ENCODE results near the gene TOP3B.

The TOP3B gene

DNA sequence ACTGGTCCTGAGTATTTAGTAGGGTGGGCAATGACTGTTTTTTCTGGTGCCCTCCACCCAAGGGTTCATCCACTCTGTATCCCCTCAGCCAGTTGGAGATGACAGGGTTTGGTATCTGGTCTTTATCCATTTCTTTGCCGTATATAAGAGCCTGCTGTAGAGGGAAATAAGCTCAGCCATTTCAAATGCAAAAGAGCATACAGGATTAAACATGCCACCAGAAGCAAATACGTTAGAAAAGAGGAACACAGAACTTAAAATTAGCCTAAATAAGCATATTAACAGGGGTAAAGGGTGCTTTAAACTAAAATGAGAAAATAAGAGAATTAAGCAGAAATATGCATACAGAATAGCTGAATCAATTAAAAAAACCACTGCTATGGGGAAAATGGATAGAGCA is 27.8 kb upstream of the TOP3B start:
- no peak for DNase-seq (ENCODE audit: low read depth)

DNA sequence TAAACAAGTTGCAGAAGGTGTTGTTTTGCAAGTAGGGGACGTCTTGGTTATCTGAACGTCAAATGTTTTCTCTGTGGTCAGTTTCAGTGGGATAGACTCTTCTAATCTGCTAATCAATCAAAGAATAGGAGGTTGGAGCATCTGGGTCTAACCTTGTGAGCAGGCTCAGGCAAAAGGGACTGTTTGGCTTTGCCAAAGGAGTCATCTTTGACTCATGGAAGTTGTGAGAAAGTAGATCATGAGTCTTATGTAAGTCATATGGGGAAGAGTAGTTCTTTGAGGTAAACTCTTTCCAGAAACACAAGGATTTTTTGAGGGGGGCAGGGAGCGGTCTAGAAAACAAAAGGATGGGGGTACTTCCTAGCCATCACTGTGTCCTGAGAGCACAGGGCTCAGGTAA is 27.1 kb upstream of the TOP3B start:
- no peak for DNase-seq (ENCODE audit: low read depth)

DNA sequence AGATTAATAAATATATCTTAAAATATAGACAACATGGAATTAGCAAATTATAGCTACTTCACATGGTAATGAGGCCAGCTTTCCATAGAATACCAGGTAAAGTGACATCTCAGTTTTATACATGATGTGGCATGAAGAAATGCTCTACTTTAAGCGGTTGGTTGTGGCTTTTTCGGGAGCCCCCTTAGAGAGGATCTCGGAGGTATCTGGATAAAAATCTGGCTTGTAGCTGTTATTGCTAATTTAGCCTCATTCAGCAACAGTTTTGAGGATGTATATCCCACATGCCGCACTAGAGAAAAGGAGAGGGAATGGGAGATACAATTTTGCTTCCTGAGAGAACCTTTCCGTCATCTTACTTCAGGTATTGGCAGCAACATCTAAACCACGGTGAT is 24.0 kb upstream of the TOP3B start:
- DNase-seq (ENCODE audit: low read depth): no peak

DNA sequence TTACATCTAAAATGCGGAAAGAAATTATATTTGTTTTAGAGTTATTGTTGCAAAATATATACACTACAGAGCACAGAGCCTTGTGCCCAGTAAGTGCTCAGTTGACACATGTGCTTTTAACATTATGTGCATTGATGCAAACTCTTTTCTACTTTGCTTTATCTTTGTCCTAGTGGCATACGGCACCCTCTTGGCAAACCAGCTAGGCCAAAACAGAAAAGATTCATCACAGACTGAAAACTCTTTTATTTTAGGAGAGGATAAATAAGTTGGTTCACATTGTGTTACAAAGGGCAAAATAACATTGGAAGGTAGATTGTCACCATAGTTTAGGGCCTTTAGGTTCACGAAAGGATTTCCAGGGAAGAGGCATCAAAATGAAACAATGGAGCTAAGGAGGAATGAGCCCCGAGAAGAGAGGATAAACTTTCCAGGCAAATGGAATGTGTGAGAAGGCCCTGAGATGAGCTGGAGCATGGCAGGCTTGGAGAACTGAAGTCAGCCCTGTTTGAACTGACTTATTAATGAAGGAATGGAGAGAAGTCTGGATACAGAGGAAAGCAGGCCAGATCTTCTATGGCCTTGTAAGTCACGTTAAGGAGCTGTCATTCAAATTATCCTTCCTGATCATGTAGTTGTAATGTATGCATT is 23.5 kb upstream of the TOP3B start:
- no peak for DNase-seq (ENCODE audit: low read depth)

DNA sequence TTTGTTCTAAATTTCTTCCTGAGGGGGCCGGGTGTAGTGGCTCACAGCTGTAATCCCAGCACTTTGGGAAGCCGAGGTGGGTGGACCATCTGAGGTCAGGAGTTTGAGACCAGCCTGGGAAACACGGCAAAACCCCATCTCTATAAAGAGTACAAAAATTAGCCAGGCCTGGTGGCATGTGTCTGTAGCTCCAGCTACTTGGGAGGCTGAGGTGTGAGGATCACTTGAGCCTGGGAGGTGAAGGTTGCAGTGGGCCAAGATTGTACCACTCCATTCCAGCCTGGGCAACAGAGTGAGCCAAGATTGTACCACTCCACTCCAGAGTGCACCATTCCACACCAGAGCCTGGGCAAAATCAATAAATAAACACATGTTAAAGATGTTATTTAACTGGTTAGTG is 20.6 kb upstream of the TOP3B start:
- no peak for DNase-seq (ENCODE audit: low read depth)

DNA sequence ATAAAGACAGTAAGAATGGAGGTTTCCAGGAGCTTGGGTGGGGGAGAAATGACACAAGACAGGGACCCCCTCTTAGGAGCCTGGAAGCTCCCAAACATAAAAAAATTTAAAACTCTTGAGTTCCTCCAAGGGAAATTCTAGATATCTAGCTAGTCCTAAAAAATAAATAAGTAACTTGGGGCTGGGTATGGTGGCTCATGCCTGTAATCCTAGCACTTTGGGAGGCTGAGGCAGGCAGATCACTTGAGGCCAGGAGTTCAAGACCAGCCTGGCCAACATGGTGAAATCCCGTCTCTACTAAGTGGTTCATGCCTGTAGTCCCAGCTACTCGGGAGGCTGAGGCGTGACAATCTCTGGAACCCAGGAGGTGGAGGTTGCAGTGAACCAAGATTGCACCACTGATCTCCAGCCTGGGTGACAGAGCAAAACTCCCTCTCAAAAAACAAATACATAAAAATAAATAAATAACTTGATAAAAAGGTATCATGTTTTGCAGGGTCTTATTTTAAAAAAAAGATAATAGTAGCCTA is 20.0 kb upstream of the TOP3B start:
- DNase-seq (ENCODE audit: low read depth): no peak

DNA sequence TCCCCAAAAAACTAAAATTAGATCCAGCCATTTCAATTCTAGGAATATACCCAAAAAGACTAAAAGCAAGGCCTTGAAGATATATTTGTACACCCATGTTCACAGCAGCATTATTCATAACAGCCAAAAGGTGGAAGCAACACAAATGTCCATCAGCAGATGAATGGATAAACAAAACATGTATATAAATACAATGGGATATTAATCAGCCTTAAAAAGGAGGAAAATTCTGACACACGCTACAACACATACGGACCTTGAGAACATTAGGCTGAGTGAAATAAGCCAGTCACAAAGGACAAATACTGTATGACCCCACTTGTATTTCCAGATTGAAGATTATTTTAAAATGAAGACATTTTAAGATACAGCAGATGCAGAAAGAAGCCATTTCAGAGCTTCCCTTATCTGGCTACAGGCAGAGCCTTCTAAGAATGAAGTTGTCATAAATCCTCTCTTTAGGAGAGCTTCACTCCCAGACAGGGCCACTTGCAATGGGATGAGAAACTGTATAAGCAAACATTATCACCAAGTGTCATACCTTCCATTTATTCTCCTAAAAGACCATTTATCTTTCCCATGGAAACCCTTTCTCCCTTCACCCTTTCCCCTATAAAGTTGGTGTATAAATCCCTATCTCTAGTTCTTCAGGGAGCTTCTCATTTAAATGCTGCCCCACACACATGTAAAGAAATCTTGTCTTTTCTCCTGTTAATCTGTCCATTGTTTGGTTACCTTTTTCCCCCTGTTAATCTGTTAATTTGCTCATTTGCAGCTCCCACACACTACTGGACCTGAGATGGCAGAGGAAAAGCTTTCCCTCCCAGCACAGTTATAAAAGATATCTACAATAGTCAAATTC is 19.3 kb upstream of the TOP3B start:
- no peak for DNase-seq (ENCODE audit: low read depth)

DNA sequence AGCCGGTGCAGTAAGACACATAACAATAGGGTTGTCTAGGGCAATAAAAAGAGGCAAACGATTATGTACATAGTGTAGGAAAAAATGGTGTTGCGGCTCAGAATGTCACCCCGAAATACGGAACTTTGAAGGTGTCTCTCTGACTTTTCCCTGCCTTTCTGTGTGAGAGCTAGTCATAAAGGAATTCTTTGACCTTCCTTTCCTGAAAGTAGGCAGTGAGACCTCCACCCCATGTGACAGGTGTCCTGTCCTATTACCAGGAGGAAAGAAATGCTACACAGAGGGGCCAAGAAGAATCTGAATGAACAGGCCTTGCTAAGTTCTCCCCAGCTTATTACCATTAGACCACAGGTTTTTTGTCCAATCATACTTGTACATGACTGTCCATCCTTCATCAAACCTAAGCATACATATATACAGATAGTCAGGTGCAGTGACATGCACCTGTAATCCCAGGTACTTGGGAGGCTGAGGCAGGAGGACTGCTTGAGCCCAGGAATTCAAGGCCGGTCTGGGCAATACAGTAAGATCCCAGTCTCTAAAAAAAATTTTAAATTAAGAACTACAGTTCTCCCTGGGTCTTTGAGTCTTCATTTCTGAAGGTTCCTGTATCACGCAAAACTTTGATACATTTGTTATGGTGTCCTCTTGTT is 16.1 kb upstream of the TOP3B start:
- DNase-seq (ENCODE audit: low read depth): no peak

DNA sequence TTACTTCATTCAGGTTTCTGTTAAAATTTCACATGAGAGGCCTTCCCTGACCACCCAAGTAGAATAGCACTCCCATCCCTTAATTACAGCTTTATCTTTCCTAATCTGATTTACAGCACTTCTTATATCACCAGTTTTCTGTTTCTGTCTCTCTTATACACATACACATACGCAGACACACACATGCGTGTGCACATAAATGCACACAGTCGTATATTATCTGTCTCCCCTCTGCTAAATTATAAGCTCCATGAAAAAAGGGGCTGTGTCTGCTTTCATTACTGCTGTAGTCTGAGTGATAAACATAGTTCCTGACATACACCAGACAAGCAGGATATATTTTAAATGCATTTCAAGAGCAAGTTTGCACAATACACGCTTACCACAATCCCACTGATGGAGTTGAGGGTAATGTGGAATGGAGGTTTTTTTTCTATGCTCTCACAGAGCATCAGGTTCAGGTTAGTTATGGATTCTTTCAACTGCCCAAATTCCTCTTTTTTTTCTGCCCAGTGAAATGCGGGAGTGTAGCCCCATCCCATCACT is 13.7 kb upstream of the TOP3B start:
- DNase-seq (ENCODE audit: low read depth): no peak

DNA sequence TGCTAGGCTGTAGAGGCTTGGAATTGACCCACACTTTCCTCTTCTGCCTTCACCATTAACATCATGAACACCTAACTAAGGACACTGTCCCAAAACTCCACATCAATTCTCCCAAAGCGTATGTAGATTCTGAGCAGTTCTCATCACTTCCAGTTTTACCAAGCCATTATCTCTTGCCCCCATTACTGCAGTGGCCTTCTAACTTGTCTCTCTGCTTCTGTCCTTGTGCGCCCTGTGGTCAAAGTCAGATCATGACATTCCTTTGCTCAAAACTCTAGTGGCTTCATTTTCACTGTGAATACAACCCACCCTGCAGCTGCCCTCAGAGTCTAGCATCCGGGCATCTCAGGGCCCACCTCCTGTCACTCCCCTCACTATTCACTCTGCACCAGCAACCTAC is 13.1 kb upstream of the TOP3B start:
- DNase-seq (ENCODE audit: low read depth): no peak

DNA sequence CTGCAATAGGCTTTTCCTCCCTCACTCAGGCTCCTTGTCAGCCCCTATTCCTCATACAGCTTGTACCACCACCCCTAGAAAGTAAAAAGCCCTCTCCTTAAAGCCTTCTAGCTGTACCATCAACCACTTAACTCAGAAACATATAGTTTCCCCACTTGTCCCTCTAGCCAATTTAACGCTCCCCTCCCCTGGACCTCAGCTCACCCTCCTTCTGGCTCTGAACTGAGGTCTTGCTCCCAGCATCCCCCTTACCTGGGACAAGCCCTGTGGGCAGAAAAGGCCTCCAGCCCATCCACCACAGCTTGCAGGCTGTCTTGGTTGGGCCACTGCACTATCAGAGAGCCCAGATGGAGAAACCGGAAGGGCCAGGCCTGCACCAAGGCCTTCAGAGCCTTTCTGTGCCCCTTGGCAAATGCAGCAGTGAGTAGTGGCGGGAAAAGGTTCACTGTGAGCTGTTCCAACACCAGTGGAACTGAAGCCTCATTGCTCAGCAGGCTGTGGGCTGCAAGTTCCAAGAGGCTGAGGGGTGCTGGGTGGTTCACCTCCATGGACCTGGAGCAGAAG is 12.4 kb upstream of the TOP3B start:
- DNase-seq (ENCODE audit: low read depth): no peak

DNA sequence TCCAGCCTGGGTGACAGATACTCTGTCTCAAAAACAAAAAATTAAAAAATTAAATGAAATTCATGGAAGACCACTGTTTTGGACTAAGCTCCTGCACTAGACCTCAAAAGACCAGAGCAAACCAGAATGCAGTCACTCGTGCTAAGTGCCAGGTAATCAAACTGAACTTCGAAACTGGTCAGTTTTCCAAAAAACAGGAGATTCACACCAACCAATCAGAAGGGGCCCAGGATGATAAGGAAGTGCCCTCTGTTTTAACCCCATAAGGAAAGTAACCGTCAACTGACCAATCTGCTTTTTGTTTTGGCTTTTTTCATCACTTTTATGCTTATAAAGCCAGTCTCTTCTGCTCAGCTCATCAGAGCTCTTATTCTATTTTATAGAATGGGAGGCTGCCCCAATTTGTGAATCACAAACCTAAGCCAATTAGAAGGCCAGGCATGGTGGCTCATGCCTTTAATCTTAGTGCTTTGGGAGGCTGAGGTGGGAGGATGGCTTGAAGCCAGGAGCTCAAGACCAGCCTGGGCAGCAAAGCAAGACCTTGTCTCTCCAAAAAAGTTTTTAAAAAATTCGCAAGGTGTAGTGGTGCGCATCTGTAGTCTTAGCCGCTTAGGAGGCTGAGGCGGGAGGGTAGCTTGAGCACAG is 10.1 kb upstream of the TOP3B start:
- DNase-seq (ENCODE audit: low read depth): no peak

DNA sequence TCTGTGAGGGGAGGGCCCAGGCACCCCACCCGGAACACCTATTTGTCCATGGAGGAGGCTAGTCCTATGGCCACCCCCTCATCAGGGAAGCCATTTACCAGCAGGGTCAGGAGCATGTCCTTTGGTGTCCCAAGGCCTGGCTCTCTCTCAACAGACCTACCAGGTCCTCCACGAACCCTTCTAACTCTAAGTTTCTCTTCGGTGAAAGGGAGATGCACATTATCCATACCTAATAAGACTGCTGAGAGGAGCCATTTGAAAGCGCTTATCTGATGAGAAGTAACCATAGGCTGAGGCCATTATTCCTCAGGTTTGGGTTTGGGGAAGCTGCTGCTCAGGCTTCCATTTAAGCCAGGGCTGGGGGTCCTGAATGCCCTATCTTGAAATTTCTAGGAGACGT is 9.2 kb upstream of the TOP3B start:
- DNase-seq (ENCODE audit: low read depth): no peak

DNA sequence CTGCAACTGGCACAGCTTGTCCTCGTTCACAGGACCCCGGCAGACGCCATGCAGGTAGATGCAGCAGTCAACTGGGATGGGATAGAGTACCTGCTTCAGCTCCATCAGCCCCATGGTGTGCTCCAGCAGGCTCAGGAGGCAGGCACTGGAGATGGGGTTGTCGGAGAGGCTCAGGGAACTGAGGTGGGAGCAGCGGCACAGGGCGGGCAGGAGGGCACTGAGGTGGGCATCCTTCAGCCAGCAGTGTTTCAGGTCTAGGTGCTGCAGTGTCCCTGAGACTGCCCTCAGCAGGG is 8.7 kb upstream of the TOP3B start:
- no peak for DNase-seq (ENCODE audit: low read depth)

DNA sequence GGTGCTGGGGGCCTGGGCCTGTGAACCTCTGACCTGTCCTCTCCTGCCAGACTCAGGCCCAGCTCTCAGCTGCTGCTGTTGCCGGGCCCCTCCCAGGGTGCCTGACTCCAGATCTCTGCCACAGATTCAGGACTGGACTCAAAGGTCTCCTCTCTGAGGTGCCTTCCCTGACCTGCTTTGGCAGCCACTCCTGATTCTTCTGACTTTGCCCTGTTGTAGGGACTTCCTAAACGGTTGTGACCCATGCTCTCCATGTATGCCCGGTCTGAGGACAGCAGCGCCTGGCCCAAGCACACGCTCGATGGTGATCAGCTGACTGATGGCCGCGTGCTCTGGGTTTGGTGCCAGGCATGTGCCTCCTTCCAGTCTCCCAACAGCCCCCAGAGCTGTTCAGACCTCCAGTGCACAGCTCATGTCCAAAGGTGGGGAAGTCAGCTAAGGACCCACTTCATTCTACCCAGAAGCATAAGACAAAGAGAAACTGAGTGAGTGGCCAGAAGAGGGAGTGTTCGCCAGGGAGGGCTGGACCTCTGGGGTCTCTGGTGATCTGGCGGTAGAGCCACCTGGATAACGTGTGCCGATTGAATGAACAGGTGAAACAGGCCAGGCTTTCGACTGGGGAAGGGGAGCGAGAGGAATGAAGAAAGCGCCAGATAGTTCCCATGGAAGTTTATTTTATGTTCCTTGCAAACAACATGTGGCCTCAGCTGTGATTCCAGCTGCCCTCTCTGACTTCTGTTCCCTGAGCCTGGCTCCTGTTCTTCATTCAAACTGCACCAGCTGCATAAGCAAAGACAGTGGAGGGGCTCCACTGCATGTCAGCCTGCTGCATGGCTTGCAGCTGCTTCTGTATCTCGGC is 8.1 kb upstream of the TOP3B start:
- DNase-seq (ENCODE audit: low read depth): no peak

DNA sequence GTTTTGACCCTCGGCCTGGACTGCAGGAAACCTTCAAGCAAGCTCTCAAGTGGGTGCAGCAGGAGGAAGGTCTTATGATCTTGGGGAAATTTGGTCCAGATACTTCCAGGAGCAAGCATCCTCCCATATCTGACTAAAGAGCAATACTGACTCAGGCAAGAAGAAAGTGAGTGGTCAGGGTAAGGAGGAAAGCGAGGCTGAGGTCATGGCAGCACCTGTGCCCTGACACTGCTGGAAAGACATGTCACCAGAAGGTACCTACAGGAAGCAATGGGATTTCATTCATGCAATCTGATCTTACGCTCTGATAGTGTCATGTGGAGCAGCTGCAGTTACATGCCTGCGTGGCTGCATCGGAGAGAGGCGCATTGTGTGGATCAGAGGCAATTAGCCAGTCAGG is 6.5 kb upstream of the TOP3B start:
- DNase-seq (ENCODE audit: low read depth): no peak

DNA sequence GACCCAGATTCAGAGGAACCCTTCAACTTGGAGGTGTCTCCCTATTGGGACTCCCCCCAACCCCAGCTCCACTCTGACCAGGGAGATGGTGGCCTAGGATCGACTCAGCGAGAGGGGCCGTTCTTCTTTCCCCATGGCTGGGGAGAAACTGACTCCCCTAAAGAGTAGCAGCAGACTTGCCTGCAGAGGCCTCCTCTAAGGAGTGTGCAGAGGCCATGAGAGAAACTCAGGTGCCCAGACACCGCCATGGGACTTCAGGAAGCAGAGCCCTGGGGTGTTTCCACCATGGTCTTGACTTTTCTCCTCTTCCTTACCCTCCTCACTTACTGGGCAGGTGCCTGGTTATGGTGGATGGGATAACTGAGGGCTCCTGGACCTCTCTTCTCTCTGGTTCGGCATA is 2.6 kb upstream of the TOP3B start:
- DNase-seq (ENCODE audit: low read depth): no peak

DNA sequence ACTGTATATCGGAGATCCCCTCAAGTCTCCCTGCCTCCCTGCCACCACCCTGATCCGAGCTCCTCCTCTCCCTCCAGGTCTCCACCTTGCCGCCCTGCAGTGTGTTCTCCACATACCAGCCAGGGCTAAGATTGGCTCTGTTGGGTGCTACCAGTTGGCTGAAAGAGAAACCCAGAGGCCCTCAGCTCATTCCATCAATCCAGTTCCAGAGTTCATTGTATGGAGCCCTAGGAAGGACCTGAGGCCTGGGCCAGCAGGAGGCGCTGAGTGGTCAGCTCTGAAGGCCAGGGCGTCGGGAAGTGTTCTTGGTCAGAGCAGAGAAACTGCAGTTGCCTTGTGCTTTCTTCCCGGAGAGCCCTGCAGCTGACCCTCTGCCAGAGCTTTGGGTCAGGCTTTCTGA is 2.2 kb upstream of the TOP3B start:
- no peak for DNase-seq (ENCODE audit: low read depth)

DNA sequence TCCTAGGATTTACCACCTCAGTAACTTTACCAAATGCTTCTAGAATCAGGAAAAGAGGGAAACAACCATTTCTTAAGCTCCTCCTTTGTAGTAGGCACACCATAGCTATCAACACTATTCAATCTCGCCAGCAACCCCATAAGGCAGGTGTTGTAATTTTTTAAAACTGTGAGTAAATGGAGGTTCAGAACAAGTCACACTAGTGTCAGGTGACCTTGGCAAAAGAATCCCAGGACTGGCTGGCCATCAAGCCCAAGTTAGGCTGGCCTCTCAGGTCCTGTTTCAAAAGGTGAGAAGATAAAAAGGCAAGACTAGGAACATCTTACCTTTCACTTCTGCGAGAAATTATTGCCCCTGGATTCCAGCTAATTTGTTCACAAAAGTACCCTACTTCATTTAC is 713 bp downstream of the TOP3B start:
- DNase-seq (ENCODE audit: low read depth): no peak

DNA sequence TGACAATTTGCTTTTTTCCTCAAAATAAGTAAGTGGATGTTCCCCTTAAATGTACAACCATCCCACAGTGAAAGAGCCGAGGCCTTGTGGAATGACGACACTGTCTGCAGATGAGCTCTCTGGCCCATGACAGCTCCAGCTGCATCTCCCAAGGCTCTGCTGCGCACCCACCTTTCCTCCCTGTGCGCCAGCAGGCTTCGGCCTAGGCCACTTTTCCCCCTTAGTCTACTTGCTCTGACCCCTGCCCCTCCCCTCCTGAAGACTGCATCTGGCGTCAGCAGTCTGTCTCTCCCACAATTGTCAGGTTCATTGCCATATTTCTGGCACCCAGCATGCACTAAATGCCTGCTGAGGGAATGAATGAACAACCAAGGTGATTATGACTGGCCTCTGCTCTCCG is 2.0 kb downstream of the TOP3B start:
- no peak for DNase-seq (ENCODE audit: low read depth)

Measured in stimulated activated CD4-positive, alpha-beta T cell treated with anti-CD3 and anti-CD28 coated beads, Interleukin-2, amount 100 ng/mL, for 4 hours (primary cell).